ENCODE measurements around the gene LRRC32.

Gene LRRC32

DNA sequence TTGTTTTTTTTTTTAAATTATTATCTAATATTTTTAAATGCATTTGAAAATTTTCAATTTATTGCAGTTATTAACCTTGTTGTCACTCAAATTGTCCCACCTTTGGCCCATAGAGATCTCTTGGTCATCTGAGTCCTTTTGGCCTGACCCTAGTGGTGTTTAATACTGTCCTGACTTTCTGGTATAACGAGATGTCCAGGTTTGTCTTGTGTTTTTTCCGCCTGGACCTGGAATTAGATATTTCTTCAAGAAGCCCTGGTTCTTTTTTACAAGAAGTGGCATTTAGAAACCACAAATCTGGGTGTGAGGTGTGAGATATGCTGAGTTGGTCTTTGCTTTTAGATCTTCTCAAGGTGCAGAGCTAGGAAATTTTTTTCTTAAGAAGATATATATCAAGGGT, 38.1 kb downstream of the LRRC32 start (continued):
- TF ChIP-seq, protein P1, sequence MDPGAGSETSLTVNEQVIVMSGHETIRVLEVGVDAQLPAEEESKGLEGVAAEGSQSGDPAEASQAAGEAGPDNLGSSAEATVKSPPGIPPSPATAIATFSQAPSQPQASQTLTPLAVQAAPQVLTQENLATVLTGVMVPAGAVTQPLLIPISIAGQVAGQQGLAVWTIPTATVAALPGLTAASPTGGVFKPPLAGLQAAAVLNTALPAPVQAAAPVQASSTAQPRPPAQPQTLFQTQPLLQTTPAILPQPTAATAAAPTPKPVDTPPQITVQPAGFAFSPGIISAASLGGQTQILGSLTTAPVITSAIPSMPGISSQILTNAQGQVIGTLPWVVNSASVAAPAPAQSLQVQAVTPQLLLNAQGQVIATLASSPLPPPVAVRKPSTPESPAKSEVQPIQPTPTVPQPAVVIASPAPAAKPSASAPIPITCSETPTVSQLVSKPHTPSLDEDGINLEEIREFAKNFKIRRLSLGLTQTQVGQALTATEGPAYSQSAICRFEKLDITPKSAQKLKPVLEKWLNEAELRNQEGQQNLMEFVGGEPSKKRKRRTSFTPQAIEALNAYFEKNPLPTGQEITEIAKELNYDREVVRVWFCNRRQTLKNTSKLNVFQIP (CRISPR knock-in tag; IDR thresholded peaks at IDR 0.05; ENCODE audit: borderline replicate concordance, low read depth), result no peak
- TF ChIP-seq ZNF565 (CRISPR knock-in tag; conservative IDR thresholded peaks at IDR 0.05; ENCODE audit: low read depth) (no peak), ZNF70 (CRISPR knock-in tag; IDR thresholded peaks at IDR 0.05) (no peak), ESRRG (CRISPR knock-in tag; IDR thresholded peaks at IDR 0.05) (no peak), OSR1 (CRISPR knock-in tag; IDR thresholded peaks at IDR 0.05) (no peak), GLIS3 (CRISPR knock-in tag; IDR thresholded peaks at IDR 0.05) (no peak)
- TF ChIP-seq, protein P2, sequence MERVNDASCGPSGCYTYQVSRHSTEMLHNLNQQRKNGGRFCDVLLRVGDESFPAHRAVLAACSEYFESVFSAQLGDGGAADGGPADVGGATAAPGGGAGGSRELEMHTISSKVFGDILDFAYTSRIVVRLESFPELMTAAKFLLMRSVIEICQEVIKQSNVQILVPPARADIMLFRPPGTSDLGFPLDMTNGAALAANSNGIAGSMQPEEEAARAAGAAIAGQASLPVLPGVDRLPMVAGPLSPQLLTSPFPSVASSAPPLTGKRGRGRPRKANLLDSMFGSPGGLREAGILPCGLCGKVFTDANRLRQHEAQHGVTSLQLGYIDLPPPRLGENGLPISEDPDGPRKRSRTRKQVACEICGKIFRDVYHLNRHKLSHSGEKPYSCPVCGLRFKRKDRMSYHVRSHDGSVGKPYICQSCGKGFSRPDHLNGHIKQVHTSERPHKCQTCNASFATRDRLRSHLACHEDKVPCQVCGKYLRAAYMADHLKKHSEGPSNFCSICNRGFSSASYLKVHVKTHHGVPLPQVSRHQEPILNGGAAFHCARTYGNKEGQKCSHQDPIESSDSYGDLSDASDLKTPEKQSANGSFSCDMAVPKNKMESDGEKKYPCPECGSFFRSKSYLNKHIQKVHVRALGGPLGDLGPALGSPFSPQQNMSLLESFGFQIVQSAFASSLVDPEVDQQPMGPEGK (CRISPR knock-in tag; IDR thresholded peaks at IDR 0.05; ENCODE audit: borderline replicate concordance), result no peak
- TF ChIP-seq, protein P3, sequence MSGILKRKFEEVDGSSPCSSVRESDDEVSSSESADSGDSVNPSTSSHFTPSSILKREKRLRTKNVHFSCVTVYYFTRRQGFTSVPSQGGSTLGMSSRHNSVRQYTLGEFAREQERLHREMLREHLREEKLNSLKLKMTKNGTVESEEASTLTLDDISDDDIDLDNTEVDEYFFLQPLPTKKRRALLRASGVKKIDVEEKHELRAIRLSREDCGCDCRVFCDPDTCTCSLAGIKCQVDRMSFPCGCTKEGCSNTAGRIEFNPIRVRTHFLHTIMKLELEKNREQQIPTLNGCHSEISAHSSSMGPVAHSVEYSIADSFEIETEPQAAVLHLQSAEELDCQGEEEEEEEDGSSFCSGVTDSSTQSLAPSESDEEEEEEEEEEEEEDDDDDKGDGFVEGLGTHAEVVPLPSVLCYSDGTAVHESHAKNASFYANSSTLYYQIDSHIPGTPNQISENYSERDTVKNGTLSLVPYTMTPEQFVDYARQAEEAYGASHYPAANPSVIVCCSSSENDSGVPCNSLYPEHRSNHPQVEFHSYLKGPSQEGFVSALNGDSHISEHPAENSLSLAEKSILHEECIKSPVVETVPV (CRISPR knock-in tag; IDR thresholded peaks at IDR 0.05), result no peak

DNA sequence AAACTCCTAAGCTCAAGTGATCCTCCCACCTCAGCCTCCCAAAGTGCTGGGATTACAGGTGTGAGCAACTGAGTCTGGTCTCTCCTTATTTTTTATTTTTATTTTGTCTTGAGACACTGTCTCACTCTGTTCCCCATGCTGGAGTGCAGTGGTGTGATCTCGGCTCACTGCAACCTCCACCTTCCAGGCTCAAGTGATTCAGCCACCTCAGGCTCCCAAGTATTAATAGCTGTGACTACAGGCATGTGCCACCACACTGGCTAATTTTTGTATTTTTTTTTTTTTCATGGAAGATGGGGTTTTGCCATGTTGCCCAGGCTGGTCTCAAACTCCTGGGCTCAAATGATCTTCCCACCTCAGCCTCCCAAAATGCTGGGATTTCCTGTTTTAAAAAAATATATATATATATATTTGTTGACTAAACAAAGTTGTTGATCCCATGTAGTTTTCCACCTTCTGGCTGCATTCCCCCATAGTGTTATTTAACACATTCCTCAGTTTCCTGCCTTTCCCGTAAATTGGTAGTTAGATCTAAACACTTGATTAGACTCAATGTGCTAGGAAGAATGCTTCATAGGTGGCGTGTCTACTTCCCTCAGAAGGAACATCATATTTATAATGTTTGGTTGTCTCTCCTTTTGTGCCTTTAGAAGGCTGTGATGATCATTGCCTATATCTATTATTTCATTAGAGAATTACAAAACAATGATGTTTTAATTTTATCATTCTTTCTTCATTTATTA, 38.8 kb downstream of the LRRC32 start:
- TF ChIP-seq ZC3H10 (CRISPR knock-in tag; IDR thresholded peaks at IDR 0.05) (no peak), ISL1 (CRISPR knock-in tag; IDR thresholded peaks at IDR 0.05) (no peak), ARNTL (CRISPR knock-in tag; IDR thresholded peaks at IDR 0.05; ENCODE audit: borderline replicate concordance, low read depth) (no peak), TCF4 (CRISPR knock-in tag; IDR thresholded peaks at IDR 0.05; ENCODE audit: borderline replicate concordance) (no peak), ZNF565 (CRISPR knock-in tag; conservative IDR thresholded peaks at IDR 0.05; ENCODE audit: low read depth) (no peak), ZFP30 (CRISPR knock-in tag; IDR thresholded peaks at IDR 0.05) (no peak), SNAI2 (CRISPR knock-in tag; IDR thresholded peaks at IDR 0.05) (no peak), OSR1 (CRISPR knock-in tag; IDR thresholded peaks at IDR 0.05) (no peak), GLIS3 (CRISPR knock-in tag; IDR thresholded peaks at IDR 0.05) (no peak), CSDC2 (CRISPR knock-in tag; IDR thresholded peaks at IDR 0.05) (no peak), RARB (CRISPR knock-in tag; IDR thresholded peaks at IDR 0.05) (no peak), ESRRG (CRISPR knock-in tag; IDR thresholded peaks at IDR 0.05) (no peak)
- TF ChIP-seq, protein P2 (CRISPR knock-in tag; IDR thresholded peaks at IDR 0.05; ENCODE audit: borderline replicate concordance), result no peak
- TF ChIP-seq, protein P4, sequence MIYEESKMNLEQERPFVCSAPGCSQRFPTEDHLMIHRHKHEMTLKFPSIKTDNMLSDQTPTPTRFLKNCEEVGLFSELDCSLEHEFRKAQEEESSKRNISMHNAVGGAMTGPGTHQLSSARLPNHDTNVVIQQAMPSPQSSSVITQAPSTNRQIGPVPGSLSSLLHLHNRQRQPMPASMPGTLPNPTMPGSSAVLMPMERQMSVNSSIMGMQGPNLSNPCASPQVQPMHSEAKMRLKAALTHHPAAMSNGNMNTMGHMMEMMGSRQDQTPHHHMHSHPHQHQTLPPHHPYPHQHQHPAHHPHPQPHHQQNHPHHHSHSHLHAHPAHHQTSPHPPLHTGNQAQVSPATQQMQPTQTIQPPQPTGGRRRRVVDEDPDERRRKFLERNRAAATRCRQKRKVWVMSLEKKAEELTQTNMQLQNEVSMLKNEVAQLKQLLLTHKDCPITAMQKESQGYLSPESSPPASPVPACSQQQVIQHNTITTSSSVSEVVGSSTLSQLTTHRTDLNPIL (CRISPR knock-in tag; IDR thresholded peaks at IDR 0.05; ENCODE audit: low read depth), result no peak
- TF ChIP-seq, protein P3 (CRISPR knock-in tag; IDR thresholded peaks at IDR 0.05), result no peak

DNA sequence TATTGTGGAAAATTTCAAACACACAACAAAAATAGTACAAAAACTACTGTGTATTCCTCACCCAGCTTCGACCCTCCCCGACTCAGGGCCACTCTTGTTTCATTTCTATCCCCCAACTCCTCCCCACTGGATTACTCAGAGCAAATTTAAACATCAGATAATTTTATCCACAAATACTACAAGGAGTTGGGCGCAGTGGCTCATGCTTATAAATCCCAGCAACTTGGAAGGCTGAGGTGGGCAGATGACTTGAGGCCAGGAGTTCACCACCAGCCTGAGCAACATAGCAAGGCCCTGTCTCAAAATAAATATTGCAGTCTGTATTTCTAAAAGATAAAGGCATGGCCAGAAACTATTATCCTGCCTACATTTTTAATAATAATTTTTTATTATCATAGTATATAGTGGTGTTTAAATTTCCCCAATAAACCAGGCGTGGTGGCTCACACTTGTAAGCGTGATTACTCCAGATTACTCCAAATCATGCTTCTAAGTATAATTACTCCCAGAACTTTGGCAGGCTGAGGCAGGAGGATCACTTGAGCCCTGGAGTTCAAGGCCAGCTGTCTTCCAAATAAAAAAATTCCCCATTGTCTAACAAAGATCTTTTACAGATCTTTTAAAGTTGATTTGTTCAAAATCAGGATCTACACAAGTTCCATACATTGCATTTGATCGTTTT, 39.8 kb downstream of the LRRC32 start:
- TF ChIP-seq ISL1 (CRISPR knock-in tag; IDR thresholded peaks at IDR 0.05), result no peak
- no peak for TF ChIP-seq ESRRG (CRISPR knock-in tag; IDR thresholded peaks at IDR 0.05)
- no peak for TF ChIP-seq PPARA (CRISPR knock-in tag; IDR thresholded peaks at IDR 0.05; ENCODE audit: borderline replicate concordance)
- no peak for TF ChIP-seq ARNTL (CRISPR knock-in tag; IDR thresholded peaks at IDR 0.05; ENCODE audit: borderline replicate concordance, low read depth)
- TF ChIP-seq RARB (CRISPR knock-in tag; IDR thresholded peaks at IDR 0.05), result no peak
- TF ChIP-seq ZNF8 (CRISPR knock-in tag; IDR thresholded peaks at IDR 0.05), result no peak
- TF ChIP-seq BACH2 (CRISPR knock-in tag; IDR thresholded peaks at IDR 0.05; ENCODE audit: borderline replicate concordance), result no peak
- no peak for TF ChIP-seq ZFP30 (CRISPR knock-in tag; IDR thresholded peaks at IDR 0.05)
- TF ChIP-seq TOX (CRISPR knock-in tag; IDR thresholded peaks at IDR 0.05; ENCODE audit: borderline replicate concordance), result no peak
- TF ChIP-seq, protein P4 (CRISPR knock-in tag; IDR thresholded peaks at IDR 0.05; ENCODE audit: low read depth), result no peak
- no peak for TF ChIP-seq ZFP3 (CRISPR knock-in tag; IDR thresholded peaks at IDR 0.05)
- no peak for TF ChIP-seq SNAI2 (CRISPR knock-in tag; IDR thresholded peaks at IDR 0.05)
- no peak for TF ChIP-seq TCF4 (CRISPR knock-in tag; IDR thresholded peaks at IDR 0.05; ENCODE audit: borderline replicate concordance)
- no peak for TF ChIP-seq ZNF565 (CRISPR knock-in tag; conservative IDR thresholded peaks at IDR 0.05; ENCODE audit: low read depth)
- TF ChIP-seq CSDC2 (CRISPR knock-in tag; IDR thresholded peaks at IDR 0.05), result no peak
- no peak for TF ChIP-seq ZNF70 (CRISPR knock-in tag; IDR thresholded peaks at IDR 0.05)
- TF ChIP-seq GLIS3 (CRISPR knock-in tag; IDR thresholded peaks at IDR 0.05), result no peak
- no peak for TF ChIP-seq ZC3H10 (CRISPR knock-in tag; IDR thresholded peaks at IDR 0.05)
- no peak for ATAC-seq

More for the DNA sequence above, 38.8 kb downstream of the LRRC32 start:
- no peak for ATAC-seq

Data from SK-N-SH treated with all-trans-retinoic acid at 6 μM for 48 hours (cell line).